Hippocampal formation (tissue), 2 donors: ENCODE results near the gene SLC34A1.

Experiments
- DNase-seq, 2 donors: peaks; one replicate each; lab custom pipeline; 2025; lab: John Stamatoyannopoulos, UW

The SLC34A1 gene

DNA sequence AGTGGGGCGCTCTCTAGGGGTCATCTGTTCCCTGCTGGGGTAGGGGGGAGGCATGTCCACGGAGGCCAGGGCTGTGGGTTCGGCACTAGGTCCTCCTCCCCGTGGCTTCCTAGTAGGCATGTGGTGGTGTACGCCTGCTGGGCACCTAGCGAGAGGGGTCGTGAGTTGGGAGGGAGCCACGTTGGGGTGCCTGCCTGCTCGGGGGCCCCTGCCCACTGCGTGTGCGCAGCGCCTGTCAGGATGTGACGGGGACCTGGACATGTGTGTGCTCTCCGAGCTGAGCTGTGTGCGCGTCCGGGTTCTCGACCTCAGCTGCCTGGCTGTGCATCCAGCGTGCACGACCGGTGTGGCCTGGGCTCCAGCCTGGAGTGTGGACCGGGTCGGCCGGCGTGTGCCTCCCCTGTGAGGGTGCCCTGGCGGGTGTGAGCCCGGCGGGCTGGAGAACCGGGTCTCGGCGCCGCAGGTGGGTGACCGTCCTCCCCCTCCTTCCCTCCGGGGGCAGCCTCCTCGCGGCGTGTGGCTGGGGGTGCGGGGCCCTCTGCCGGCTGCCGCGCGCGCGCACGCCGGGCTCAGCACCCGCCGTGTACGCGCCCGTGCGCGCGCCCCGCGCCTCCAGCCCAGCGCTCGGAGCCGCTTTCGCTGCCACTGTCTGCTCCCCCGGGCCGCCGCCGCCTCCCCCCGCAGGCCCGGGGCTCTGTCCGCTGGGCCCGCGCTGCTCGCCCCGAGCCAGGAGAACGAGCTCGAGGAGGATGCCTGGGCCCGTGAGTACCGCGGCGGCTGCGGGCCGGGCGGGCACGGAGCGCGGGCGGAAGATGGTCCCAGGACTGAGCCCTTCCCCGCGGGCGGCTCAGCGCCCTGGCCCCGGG is 62.2 kb downstream of the SLC34A1 start, which contains the start of gene PRR7:
Gene PRR7 (plus strand): TSS at position 615 of the 866 bp plus-strand sequence. CDS start 8,254 bp downstream, outside the sequence.
- peak; percentile 56 to 74 for DNase-seq

DNA sequence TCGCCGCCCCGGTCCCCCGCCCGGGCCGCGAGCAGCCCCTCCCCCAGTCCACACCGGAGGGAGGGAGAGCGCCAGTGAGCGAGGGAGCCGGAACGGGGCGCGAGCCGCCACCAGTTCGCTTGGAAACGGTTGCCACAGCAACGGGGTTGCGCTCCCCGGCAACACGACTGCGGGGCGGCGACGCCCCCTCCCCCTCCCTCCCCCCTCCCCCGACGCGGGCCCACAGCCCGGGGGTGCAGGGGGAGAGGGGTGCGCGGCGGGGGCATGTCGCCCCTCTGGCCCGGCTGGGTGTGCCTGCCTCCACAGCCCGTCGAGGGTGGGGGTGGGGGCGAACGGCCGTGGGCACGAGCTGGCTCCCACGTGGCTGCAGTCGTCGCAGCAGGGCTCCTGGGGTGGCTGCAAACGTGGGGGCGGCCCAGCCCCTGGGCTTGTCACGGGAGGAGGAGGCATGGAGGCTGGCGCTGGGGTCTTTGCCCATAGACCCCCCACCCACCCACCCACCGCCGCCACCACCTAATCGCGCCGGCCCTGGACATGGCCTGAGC is 62.9 kb downstream of the SLC34A1 start:
- peak; percentile 61 to 74 for DNase-seq

DNA sequence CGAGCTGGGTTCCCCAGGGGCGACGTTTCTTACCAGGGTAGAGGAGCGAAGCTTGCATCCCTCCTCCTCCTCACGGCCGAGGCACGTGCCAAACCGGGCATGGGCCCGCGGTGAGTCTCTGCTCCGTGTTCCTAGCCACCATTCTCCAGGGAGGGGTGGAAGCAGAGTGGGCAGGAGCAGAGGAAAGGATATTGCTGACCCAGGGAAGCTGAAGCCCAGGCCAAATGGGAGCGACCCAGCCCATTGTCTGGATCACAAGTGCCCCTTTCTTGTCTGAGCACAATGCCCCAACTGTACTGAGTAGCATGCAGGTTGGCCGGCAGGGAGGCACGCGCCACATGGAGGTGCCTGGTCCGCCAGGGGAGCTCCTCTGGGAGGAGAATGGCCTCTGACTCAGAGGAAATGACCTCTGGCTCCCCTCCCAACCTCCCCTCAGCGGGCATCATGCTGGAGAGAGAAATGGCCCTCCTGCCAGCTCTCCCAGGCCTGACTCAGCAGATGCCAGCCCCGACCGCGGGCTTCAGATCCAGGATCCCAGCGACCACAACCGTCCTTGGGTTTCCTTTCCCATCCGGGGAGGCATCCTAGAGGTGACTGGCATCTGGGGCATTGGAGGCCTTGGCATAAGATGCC is 63.5 kb downstream of the SLC34A1 start:
- DNase-seq: peak; percentile 83 to 84
